Measurements from ENCODE around the gene TXNRD2. TPM values are rescaled to one million over a fixed set of nuclear protein-coding genes. Genes with fewer than 3 reads are reported as not detected.
"Not testable (repeated sequence)": the region's sequence is repeated elsewhere in the genome, so short reads cannot be mapped to it uniquely, and the experiment has no call there.

TXNRD2 gene
- total RNA-seq, 1 donor from 2014 or later: 8.0 TPM

- DNase-seq: no peak
Measured at GRCh38 chr22:19948057-19948760, 6.6 kb upstream of the TXNRD2 start.

GRCh38 chr22:19943082-19944026 is 1.7 kb upstream of the TXNRD2 start:
- DNase-seq: no peak

GRCh38 chr22:19942157-19943081 is 801 bp upstream of the TXNRD2 start:
- DNase-seq: no peak

GRCh38 chr22:19940536-19941364 is 868 bp downstream of the TXNRD2 start:
- DNase-seq: no peak

GRCh38 chr22:19937616-19938473 is 3.8 kb downstream of the TXNRD2 start:
- no peak for DNase-seq

- no peak for DNase-seq
Measured at GRCh38 chr22:19936513-19936912, 5.1 kb downstream of the TXNRD2 start.

- DNase-seq: not testable (repeated sequence)
Measured at GRCh38 chr22:19935123-19935718, 6.4 kb downstream of the TXNRD2 start.

GRCh38 chr22:19933341-19934241 is 8.0 kb downstream of the TXNRD2 start:
- no peak for DNase-seq

GRCh38 chr22:19932367-19933206 is 9.0 kb downstream of the TXNRD2 start:
- no peak for DNase-seq

GRCh38 chr22:19931514-19931913 is 10.1 kb downstream of the TXNRD2 start:
- no peak for DNase-seq

GRCh38 chr22:19930551-19931486 is 10.8 kb downstream of the TXNRD2 start:
- no peak for DNase-seq

- no peak for DNase-seq
Measured at GRCh38 chr22:19929586-19930550, 11.8 kb downstream of the TXNRD2 start.

GRCh38 chr22:19928207-19928606 is 13.4 kb downstream of the TXNRD2 start:
- DNase-seq: no peak

- DNase-seq: no peak
Measured at GRCh38 chr22:19927696-19928095, 13.9 kb downstream of the TXNRD2 start.

GRCh38 chr22:19926028-19926427 is 15.6 kb downstream of the TXNRD2 start:
- not testable (repeated sequence) for DNase-seq
